ENCODE data around the gene SH3RF2. TPM values are rescaled to one million over a fixed set of nuclear protein-coding genes. Genes with fewer than 3 reads are reported as not detected.
"Not testable (repeated sequence)": the region's sequence is repeated elsewhere in the genome, so short reads cannot be mapped to it uniquely, and the experiment has no call there.

The SH3RF2 gene
- total RNA-seq, 1 donor from 2014 or later = 9.8 TPM

- no peak for DNase-seq
Measured at GRCh38 chr5:146079695-146080373, 143.5 kb downstream of the SH3RF2 start.

GRCh38 chr5:146081556-146081955 lies 145.2 kb downstream of the SH3RF2 start:
- peak; percentile 69 for DNase-seq

DNA sequence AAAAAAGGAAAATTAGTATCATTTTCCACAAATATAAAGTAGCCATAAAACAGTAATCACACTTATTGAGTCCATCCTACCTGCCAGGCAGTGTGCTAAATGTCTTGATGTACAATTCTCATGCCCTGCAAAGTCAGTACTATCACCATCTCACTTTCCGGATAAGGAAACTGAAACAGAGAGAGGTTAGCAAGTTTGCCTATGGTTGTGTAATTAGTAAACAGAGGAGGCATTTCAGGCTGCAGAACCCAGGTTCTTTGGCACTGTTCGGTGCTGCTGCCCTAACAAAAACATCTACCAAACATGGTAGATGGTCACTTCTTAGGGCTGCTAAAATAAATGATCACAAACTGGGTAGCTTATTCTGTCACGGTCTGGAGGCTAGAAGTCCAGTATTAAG lies 146.4 kb downstream of the SH3RF2 start:
- no peak for DNase-seq

DNA sequence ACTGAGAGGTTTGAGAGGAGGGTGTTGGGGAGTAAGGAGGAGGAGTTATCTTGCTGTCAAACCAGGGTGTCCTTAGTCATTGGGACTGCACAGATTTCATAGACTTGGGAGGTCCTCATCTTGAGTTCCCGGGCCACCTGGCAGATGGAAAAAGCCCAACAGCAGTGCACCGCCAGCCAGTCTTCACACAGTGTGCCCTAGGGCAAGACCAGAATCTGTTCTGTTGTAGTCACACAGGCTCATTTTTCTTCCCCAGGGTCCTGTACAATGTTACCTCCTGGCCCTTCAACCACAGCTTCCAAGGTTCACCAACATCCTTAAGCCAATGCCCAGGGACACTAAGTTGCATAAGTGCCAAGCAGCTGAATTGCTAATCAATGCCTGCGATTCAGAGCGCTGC lies 148.0 kb downstream of the SH3RF2 start:
- DNase-seq = no peak

DNA sequence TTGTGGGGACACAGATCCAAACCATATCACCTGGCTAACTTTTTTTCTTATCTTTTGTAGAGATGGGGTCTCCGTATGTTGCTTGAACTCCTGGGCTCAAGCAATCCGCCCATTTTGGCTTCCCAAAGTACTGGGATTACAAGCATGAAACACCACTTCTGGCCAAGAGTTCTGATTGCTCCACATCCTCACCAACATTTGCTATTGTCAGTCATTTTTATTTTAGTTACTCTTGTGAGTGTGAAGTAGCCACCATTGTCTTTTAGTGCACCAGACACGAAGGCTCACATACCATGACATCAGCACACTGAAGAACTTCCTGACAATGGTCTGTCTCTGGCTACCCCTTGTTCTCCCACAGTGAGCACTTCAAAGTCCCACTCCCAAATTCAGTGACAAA lies 151.7 kb downstream of the SH3RF2 start:
- no peak for DNase-seq

DNA sequence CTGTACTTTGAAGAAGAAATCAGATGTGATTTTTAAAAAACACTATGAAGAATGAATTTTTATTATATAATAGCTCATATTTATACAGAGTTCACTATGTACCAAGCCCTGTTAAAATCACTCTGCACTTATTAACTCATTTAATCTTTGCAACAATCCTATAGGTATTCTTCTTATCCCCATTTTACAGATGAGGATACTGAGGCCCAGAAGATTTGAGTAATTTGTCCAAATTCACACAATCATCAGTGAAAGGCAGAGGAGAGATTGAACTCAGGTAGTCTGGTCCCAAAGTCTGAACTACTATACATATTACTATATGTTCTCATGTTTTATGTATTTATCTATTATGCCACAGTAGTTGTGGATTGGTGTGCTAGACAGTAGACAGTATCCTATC lies 152.9 kb downstream of the SH3RF2 start:
- no peak for DNase-seq

GRCh38 chr5:146091881-146092280 lies 155.5 kb downstream of the SH3RF2 start:
- DNase-seq = no peak

DNA sequence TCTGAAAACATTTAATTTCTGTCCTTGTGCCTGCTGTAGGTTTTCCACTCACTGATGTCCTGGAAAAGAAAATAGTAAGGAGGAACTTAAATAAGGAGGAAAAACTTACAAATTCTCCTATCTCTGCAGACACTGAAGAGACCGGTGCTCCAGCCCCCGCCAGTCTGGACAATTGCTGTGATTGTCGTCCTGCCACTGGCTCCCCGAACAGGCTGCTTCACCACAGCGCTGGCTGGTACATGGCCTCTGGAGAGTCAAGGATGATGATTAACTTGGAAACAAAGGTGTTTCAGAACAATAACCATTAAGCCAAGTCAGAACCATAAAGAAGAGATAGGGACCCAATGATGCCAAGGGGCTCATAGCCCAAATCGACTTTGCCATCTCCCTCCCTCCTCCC lies 161.7 kb downstream of the SH3RF2 start:
- no peak for DNase-seq

DNA sequence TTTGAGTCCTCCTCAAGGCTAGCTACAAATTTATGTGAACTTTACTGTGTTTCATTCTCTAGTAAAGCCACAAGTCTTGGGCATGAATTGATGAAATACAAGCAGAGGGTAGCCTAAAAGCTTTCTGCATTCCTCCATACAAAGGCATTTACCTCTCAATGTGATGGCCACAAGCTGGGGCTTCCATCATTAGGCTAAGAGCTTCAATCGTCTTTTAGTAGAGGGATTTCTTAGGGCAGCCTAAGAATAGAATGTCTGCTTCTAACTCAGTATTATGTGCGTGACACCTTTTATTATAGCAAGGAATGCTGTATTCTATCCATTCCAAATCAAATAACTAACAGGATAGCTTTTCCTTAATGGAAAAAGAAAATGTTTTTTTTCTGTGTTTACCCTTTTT lies 165.3 kb downstream of the SH3RF2 start:
- no peak for DNase-seq

DNA sequence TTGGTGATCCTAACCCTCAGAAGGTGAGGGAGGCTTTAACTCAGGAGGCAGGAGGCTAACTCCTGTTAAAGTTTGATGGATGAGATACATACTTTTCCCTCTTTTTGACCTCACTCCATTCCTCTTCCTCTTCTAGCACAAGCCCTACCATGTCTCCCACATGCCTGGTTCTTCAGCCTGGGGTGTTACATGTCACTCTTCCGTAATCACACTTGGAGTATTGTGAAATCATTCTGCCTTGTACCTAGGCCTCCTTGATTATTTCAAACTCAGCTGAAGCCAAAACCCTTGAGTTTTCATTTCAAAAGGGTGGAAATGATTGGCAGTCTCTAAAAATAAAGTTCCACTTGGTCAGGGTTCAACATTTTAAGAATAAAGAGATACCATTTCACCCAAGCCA lies 167.2 kb downstream of the SH3RF2 start:
- DNase-seq = no peak

GRCh38 chr5:146105477-146105876 lies 169.1 kb downstream of the SH3RF2 start, which contains the start of gene PLAC8L1:
PLAC8L1 (minus strand) TSS chr5:146105577; CDS start chr5:146104311, 1,266 bp downstream.
- no peak for DNase-seq

GRCh38 chr5:146107901-146108300 lies 171.5 kb downstream of the SH3RF2 start:
- no peak for DNase-seq

- DNase-seq = not testable (repeated sequence)
Measured at GRCh38 chr5:146108870-146109269, 172.5 kb downstream of the SH3RF2 start.

- DNase-seq = no peak
Measured at GRCh38 chr5:146109379-146109778, 173.0 kb downstream of the SH3RF2 start.

DNA sequence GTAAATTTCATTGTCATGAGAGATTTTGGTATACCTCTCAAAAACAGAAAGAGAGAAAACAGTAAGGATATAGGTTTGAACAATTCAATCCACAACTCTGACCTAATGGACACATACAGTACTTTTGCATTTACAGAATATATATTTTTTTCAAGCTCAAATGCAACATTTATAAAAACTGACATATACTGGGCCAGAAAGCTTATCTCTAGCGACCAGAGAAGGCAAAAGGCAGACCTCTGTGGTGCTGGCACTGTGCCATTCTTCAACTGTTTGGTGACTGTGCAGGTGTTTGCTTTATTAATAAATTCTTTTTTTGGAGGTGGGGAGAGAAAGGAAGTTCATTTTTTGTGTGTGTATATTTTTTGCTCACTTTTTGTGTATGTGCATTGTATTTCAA lies 175.0 kb downstream of the SH3RF2 start:
- no peak for DNase-seq

DNA sequence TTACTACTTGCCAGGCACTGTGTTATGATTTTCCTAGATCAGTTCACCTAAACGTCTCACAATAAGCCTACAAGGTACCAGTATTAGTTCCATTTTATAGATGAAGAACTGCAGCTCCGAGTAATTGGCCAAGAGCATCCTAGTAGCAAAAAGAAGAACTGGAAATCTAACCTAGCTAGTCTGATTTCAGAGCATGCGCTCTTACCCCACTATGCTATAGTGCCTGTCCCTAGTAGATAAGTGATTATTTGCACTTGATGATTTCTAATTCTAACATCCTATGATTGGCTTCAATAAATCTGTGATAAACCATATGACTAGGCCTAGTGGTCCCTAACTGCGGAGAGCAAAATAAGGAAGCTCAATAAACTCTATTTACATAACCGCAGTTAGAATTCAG lies 176.1 kb downstream of the SH3RF2 start:
- DNase-seq = no peak

Other genes with a start within 250 kb of the SH3RF2 start
- 32.5 TPM for gene PRELID2, start 101.2 kb upstream of the SH3RF2 start, total RNA-seq
- not detected for gene GRXCR2, start 63.6 kb upstream of the SH3RF2 start, total RNA-seq
- not detected for gene PLAC8L1, start 169.0 kb downstream of the SH3RF2 start, total RNA-seq
- gene LARS1, start 246.1 kb downstream of the SH3RF2 start, total RNA-seq = 101 TPM